Choroid plexus epithelial cell (primary cell): Measurements from ENCODE around the gene BTBD7.

Experiments used
- DNase-seq: peaks from one replicate; pipeline ENCODE4 v3.0.0-alpha.2; 2010; ENCODE audit warnings: low read depth
- H3K4me3 ChIP-seq: 2 replicates; pipeline ENCODE4 v1.5.1; 2011; ENCODE audit warnings: low read depth, mild to moderate bottlenecking, control low read depth, low read length, moderate library complexity
- CTCF ChIP-seq: conservative IDR thresholded peaks from 2 replicates; pipeline ENCODE4 v1.5.1; 2011; ENCODE audit warnings: low read depth, mild to moderate bottlenecking, control low read depth, inconsistent platforms, low read length, moderate library complexity

BTBD7 gene

GRCh38 chr14:93318927-93319326 lies 13.9 kb downstream of the BTBD7 start:
- no peak overlapping the region for H3K4me3 ChIP-seq
- peak; percentile 26 for DNase-seq
- no peak for TF ChIP-seq CTCF

GRCh38 chr14:93317875-93318807 lies 14.7 kb downstream of the BTBD7 start:
- H3K4me3 ChIP-seq = no peak overlapping the region

GRCh38 chr14:93317210-93317874 lies 15.5 kb downstream of the BTBD7 start:
- no peak for DNase-seq
- TF ChIP-seq CTCF = no peak
- no peak overlapping the region for H3K4me3 ChIP-seq

More at GRCh38 chr14:93317875-93318807, 14.7 kb downstream of the BTBD7 start:
- peak; percentile 67 for DNase-seq
- TF ChIP-seq CTCF = no peak

GRCh38 chr14:93316716-93317115 lies 16.1 kb downstream of the BTBD7 start:
- no peak overlapping the region for H3K4me3 ChIP-seq
- TF ChIP-seq CTCF = no peak
- DNase-seq = no peak

GRCh38 chr14:93315575-93315974 lies 17.3 kb downstream of the BTBD7 start:
- TF ChIP-seq CTCF = no peak
- DNase-seq = no peak
- H3K4me3 ChIP-seq = no peak overlapping the region

GRCh38 chr14:93311082-93311481 lies 21.8 kb downstream of the BTBD7 start:
- DNase-seq = no peak
- no peak overlapping the region for H3K4me3 ChIP-seq
- no peak for TF ChIP-seq CTCF
